RWPE2 (cell line): ENCODE data around the gene MLX.
"Not testable (repeated sequence)": the region's sequence is repeated elsewhere in the genome, so short reads cannot be mapped to it uniquely, and the experiment has no call there.

Experiments
- ATAC-seq: fragments of 200-7000 bp; cut with Tn5 transposase; 3 replicates; pipeline ENCODE4 v1.9.1; 2021; ENCODE audit warnings: low read depth
- DNase-seq: peaks from one replicate; pipeline ENCODE4 v3.0.0-alpha.2; 2020; ENCODE audit warnings: low spot score
- H3K27ac ChIP-seq: fragments of 450-650 bp; 2 replicates; pipeline ENCODE4 v1.5.1; 2017; ENCODE audit warnings: mild to moderate bottlenecking; ENCODE audit not compliant: poor library complexity, severe bottlenecking
- H3K27me3 ChIP-seq: fragments of 250-450 bp; sonication (Bioruptor Pico); 2 replicates; pipeline ENCODE4 v1.5.1; 2021; ENCODE audit warnings: mild to moderate bottlenecking, moderate library complexity; ENCODE audit not compliant: insufficient read depth, poor library complexity, severe bottlenecking
- H3K36me3 ChIP-seq: fragments of 250-450 bp; sonication (Bioruptor Pico); 2 replicates; pipeline ENCODE4 v1.5.1; 2020; ENCODE audit warnings: low read depth, mild to moderate bottlenecking, moderate library complexity
- H3K4me1 ChIP-seq: fragments of 250-450 bp; sonication (Bioruptor Pico); 2 replicates; pipeline ENCODE4 v1.5.1; 2021; ENCODE audit warnings: mild to moderate bottlenecking, moderate library complexity; ENCODE audit not compliant: insufficient read depth, poor library complexity, severe bottlenecking
- H3K4me3 ChIP-seq: fragments of 250-450 bp; sonication (Bioruptor Pico); 2 replicates; pipeline ENCODE4 v1.5.1; 2021; ENCODE audit warnings: mild to moderate bottlenecking, moderate library complexity; ENCODE audit not compliant: severe bottlenecking
- H3K9me3 ChIP-seq: fragments of 250-450 bp; sonication (Bioruptor Pico); 2 replicates; pipeline ENCODE4 v1.5.1; 2021; ENCODE audit warnings: mild to moderate bottlenecking, moderate library complexity; ENCODE audit not compliant: severe bottlenecking
- CTCF ChIP-seq: fragments of 450-650 bp; IDR thresholded peaks from one replicate; pipeline ENCODE4 v1.5.1; 2017; ENCODE audit warnings: mild to moderate bottlenecking, moderate library complexity; ENCODE audit not compliant: poor library complexity, severe bottlenecking

Gene MLX

GRCh38 chr17:42612013-42612412, 45.1 kb downstream of the MLX start:
- DNase-seq (no peak), ATAC-seq (no peak)
- Histone ChIP-seq H3K36me3 (peaks cover 47% of the 10 kb centered on the region), H3K27ac (no peak overlapping the region), H3K27me3 (no peaks in the 10 kb centered on the region), H3K4me3 (no peak overlapping the region), H3K4me1 (peaks cover 3% of the 10 kb centered on the region), H3K9me3 (no peaks in the 10 kb centered on the region)
- TF ChIP-seq CTCF, result no peak

- DNase-seq, result no peak
- H3K4me3 ChIP-seq, result no peak overlapping the region
- no peaks in the 10 kb centered on the region for H3K9me3 ChIP-seq
- no peak for ATAC-seq
- no peak for TF ChIP-seq CTCF
- H3K4me1 ChIP-seq, result peaks cover 6% of the 10 kb centered on the region
- no peaks in the 10 kb centered on the region for H3K27me3 ChIP-seq
- H3K27ac ChIP-seq, result no peak overlapping the region
- peaks cover 47% of the 10 kb centered on the region for H3K36me3 ChIP-seq
Observed at GRCh38 chr17:42613699-42614295, 46.9 kb downstream of the MLX start.

GRCh38 chr17:42617956-42618431, 51.1 kb downstream of the MLX start:
- TF ChIP-seq CTCF, result no peak
- ATAC-seq (peak; percentile 26), DNase-seq (no peak)
- H3K27me3 ChIP-seq, result no peaks in the 10 kb centered on the region
- no peak overlapping the region for H3K4me3 ChIP-seq
- no peaks in the 10 kb centered on the region for H3K9me3 ChIP-seq
- peaks cover 21% of the 10 kb centered on the region for H3K36me3 ChIP-seq
- H3K4me1 ChIP-seq, result peaks cover 7% of the 10 kb centered on the region
- H3K27ac ChIP-seq, result peak overlapping the region; percentile 28

GRCh38 chr17:42618442-42619150, 51.7 kb downstream of the MLX start:
- Histone ChIP-seq H3K27ac (peak overlapping the region; percentile 28), H3K9me3 (no peaks in the 10 kb centered on the region), H3K27me3 (no peaks in the 10 kb centered on the region), H3K36me3 (peaks cover 15% of the 10 kb centered on the region), H3K4me3 (no peak overlapping the region), H3K4me1 (peaks cover 11% of the 10 kb centered on the region)
- peak; percentile 68 for TF ChIP-seq CTCF
- DNase-seq (no peak), ATAC-seq (peak; percentile 89)

- not testable (repeated sequence) for H3K27ac ChIP-seq, H3K36me3 ChIP-seq, ATAC-seq, H3K9me3 ChIP-seq, DNase-seq, H3K27me3 ChIP-seq, H3K4me3 ChIP-seq
- peaks cover 21% of the 10 kb centered on the region for H3K4me1 ChIP-seq
Observed at GRCh38 chr17:42621987-42622386, 55.1 kb downstream of the MLX start.
